GM19372 (cell line): Measurements from ENCODE around the gene CKAP4.

Experiments used
- ATAC-seq: cut with Tn5 transposase; IDR thresholded peaks from one replicate; pipeline ENCODE4 v1.9.1; 2021; ENCODE audit warnings: mild to moderate bottlenecking, low read depth, moderate library complexity; ENCODE audit not compliant: unreplicated experiment

CKAP4 gene

GRCh38 chr12:106205208-106206069, 42.4 kb downstream of the CKAP4 start:
- no peak for ATAC-seq

GRCh38 chr12:106204312-106204711, 43.5 kb downstream of the CKAP4 start:
- ATAC-seq, result no peak

DNA sequence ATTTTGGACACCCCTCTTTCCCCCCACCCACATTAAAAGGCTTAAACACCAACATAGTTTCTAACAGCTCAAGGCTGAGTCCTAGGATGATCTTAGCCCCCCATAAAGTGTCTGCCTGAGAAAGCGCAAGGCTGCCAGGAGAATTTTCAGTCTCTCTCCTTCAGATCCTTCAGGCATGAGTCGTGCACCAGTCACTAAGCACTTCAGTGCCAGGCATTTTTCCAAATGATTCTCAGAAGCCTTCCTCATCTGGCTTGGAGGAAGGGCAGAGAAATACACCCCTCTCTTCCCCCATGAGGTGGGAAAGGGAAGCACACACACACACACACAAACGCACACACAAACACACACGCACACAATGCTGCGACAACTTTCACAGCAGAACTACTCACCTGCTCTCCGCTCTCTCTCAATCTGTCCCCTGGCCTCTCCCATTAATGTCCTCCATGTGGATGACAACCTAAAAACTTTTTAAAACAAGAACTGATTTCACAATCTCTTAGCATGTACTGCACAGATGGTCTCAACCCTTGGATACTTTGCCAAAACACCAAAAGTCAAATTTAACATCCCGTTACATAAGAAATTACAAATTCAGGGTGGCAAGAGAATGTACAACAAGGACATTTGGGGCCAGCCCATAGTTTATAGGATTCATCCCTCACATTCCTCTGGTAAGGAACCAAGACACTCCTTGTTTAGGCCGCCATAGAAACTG, 49.8 kb downstream of the CKAP4 start:
- no peak for ATAC-seq

DNA sequence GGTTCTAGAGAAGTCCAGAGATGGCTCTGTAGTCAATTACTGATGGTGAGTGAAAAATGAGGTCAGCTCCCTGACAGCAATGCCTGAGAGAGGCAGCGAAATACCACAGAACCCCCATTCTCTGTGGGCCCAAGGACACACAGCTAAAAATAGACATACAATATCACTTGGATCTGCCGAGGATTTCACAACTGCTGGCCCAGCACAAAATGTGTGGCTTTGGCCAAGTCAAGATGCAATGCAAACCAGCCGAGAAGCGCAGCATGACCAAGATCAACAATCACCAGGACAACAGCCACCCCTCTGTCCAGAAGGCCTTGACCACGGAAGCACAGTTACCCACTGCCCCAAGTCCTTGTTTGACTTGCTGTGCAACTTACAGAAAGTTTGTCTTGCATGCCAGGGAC, 52.2 kb downstream of the CKAP4 start:
- ATAC-seq, result no peak

- ATAC-seq, result no peak
Measured at GRCh38 chr12:106194351-106194750, 53.5 kb downstream of the CKAP4 start.

DNA sequence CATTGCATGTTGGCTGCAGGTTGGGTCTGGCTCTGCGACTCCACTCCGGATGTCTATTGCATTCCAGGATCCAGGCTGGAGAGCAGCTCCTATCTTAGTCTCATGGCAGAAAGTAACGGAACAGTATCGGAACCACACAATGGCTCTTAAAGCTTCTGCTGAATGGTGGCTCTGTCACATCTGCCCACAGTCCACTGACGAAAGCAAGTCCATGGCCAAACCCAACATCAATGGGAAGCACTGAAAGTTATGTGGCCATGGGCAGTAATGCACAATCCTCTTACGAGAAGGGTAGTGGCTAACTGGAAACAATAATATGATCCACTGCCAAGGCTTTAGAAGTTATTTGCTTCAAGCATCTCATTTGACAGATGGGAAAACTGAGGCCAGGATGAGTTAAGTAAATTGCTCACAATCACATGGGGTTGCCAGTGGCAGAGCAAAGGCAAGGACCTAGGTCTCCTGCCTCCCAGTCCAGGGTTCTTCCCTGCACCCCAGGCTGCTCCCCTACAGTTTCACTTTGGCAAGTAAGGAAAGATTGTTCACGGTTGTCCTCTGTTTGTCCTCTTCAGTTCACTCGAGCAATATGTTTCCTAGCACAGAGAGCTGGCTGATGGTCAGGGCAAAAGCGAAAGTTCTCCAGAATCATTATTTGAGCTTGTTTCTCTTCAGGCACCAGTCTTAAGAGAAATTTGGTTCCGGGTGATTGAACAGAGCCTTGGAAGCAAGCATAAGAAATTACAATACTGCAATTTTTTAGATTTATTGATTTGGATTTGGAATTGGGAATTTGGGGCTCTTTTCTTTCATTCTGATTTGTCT, 54.2 kb downstream of the CKAP4 start:
- ATAC-seq, result no peak

GRCh38 chr12:106192659-106193393, 55.0 kb downstream of the CKAP4 start:
- ATAC-seq, result no peak

- no peak for ATAC-seq
Measured at GRCh38 chr12:106190581-106190980, 57.2 kb downstream of the CKAP4 start.

DNA sequence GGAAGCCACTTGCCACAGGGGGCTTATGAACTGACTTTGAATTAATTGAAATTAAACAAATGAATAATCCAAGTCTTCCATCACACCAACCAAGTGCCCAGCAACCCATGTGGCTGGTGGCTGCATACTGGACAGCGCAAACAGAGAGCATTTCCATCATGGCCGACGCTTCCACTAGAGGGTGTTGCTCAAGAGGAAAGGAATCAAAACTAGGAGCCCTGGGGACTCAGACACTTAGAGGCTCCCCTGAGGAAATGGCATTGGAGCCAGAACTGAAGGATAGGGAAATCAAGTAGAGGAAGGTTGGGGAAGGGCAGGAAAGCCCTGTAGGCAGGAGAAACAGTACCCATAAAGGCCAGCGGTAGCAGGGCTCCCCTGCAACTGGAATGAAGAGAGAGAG, 58.5 kb downstream of the CKAP4 start:
- ATAC-seq, result no peak

- no peak for ATAC-seq
Measured at GRCh38 chr12:106188256-106188655, 59.6 kb downstream of the CKAP4 start.
